Retinal pigment epithelial cell (primary cell): ENCODE results near the gene MUSK.

Experiments used
- DNase-seq: peaks from one replicate; pipeline ENCODE4 v3.0.0-alpha.2; 2010; ENCODE audit warnings: low read depth
- H3K4me3 ChIP-seq: 2 replicates; pipeline ENCODE4 v1.5.1; 2011; ENCODE audit warnings: mild to moderate bottlenecking, low read length, control low read depth, moderate library complexity
- TF ChIP-seq, protein P1 (sequence below): conservative IDR thresholded peaks from 2 replicates; pipeline ENCODE4 v1.5.1; 2011; ENCODE audit warnings: low read depth, low read length, control low read depth, inconsistent platforms

Gene MUSK

DNA sequence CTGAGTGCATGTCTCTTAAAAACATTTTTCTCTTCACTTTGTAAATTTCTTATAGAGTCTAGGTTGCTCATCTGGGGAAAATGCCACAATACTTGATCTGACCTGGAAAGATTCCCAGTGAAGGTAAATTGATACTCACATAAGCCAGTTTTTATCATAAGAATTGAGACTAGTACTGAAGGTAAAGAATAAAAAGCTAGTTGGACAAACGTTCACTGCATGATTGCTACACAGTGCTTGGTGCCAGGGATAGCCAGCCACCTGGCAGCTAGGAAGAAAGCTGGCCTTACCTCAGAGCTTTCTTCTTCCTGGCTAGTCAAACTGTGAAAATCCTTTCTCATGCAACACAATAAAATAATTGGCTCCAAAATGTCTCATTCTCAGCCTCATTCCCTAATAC is 77.1 kb downstream of the MUSK start:
- H3K4me3 ChIP-seq: no peak overlapping the region
- TF ChIP-seq, protein P1, sequence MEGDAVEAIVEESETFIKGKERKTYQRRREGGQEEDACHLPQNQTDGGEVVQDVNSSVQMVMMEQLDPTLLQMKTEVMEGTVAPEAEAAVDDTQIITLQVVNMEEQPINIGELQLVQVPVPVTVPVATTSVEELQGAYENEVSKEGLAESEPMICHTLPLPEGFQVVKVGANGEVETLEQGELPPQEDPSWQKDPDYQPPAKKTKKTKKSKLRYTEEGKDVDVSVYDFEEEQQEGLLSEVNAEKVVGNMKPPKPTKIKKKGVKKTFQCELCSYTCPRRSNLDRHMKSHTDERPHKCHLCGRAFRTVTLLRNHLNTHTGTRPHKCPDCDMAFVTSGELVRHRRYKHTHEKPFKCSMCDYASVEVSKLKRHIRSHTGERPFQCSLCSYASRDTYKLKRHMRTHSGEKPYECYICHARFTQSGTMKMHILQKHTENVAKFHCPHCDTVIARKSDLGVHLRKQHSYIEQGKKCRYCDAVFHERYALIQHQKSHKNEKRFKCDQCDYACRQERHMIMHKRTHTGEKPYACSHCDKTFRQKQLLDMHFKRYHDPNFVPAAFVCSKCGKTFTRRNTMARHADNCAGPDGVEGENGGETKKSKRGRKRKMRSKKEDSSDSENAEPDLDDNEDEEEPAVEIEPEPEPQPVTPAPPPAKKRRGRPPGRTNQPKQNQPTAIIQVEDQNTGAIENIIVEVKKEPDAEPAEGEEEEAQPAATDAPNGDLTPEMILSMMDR: no peak
- DNase-seq: no peak

DNA sequence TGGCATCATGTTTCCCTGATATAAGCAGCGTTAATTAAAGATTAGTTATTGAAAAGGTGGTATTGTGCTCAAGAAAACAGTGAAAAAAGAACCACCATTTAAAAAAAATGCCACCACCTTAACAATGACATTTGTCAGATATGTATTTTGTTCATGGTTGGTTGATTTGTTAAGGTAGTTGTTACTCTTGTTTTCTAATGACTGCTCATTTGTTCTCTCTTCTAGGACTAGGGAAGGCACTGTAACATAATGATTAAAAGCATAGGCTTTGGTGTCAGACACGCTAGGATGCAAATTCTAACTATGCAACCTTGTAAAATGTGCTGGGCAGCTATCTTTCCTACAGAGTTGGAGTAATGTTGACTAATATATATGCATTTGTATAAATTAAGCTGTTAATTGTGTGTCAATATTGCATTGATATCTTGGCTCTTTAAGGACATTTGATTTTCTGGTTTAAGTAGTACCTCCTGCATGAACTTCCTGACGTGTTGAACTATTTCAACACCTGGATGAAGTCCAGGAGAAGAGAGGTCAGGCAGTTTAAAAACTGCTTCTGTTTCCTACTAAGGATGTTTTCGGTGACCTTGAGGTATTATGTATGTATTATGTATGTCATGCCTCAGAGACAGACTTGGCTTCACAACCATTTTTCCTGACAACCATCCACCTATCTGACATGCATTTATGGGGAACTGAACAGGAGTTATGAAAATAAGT is 77.8 kb downstream of the MUSK start:
- TF ChIP-seq, protein P1: no peak
- no peak overlapping the region for H3K4me3 ChIP-seq
- no peak for DNase-seq

DNA sequence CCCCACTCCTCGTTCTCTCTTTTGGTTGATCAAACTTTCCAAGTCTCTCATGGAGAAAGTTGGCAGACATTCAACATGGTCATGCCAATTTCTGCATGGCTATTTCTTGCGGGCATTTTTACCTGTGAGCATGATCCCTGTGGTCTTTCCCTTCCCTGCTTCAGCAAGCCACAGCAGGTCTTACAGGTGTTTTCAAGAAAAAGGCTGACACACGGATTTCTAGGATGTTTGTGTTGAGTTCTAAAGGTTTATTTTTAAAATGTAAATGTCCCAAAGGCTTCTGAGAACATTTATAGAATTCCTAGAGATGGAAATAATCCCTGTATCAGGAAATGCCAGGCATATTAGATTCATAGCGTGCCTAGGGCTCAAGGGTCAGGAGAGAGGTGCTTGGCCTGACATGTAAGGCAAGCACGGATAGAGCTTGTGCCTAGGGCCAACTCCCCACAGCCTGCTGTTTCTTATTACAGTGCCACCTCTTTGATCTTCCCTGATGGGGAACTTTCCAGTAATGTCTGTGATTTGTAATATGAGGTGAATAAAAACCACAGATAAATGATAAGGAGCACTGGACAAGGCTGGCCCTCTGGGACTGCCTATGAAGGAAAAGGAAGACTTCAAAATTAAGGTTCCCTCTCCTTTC is 79.8 kb downstream of the MUSK start:
- no peak overlapping the region for H3K4me3 ChIP-seq
- TF ChIP-seq, protein P1: no peak
- DNase-seq: no peak

DNA sequence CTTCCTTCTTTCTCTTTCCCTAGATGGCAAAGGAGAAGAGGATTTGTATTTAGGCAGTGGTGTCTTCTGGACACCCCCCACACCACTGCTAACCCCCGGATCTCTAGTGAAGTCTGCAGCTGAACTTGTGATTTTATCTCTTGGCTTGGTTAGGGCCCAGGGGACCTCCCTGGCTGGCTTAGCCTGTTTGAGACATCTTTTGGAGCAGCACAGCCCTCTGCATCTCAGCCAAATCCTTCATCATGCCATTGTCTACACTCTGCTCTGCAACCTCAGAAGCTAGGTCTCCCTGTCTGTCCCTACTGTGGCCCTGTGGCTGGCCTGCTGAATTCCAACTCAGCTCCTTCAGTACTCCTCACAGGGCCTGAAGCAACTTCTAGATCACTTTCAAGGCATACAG is 81.7 kb downstream of the MUSK start:
- TF ChIP-seq, protein P1: no peak
- DNase-seq: no peak
- no peak overlapping the region for H3K4me3 ChIP-seq

DNA sequence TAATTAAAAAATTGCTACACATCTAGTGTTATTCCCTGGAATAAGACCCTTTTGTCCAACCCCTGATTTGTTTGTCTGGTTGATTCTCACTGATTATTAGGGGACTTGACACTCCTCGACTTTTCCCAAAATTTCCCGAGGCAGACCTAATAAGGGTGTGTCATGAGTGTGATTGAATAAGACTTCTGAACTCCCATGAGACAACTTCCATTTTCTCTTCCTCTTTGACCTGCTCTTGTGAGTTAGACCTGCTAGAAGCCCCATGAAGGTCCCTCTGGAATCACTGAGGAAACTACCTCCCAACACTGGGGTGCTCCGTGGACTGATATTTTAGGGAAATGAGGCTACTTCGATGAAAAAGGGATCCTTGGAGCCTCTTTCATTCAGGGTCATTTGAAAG is 83.4 kb downstream of the MUSK start:
- TF ChIP-seq, protein P1: no peak
- DNase-seq: no peak
- no peak overlapping the region for H3K4me3 ChIP-seq

DNA sequence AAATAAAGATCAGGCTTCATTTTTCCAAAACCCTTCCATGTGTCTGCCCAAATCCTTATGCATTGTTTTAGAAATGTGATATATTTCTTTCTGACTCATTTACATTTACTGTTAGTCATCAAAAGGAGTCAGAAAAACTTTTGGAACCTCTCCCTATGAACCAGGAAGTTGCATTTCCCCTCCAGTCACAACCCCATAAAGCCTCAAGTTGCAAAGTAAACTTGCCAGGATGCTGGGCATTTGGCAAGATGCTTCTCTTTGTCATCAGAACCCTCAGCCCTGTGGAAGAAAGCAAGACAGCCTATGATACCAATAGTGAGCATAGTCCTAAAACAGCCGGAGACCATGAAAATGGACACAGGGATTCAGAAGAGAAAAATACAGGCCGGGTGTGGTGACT is 84.2 kb downstream of the MUSK start:
- H3K4me3 ChIP-seq: no peak overlapping the region
- TF ChIP-seq, protein P1: no peak
- no peak for DNase-seq

DNA sequence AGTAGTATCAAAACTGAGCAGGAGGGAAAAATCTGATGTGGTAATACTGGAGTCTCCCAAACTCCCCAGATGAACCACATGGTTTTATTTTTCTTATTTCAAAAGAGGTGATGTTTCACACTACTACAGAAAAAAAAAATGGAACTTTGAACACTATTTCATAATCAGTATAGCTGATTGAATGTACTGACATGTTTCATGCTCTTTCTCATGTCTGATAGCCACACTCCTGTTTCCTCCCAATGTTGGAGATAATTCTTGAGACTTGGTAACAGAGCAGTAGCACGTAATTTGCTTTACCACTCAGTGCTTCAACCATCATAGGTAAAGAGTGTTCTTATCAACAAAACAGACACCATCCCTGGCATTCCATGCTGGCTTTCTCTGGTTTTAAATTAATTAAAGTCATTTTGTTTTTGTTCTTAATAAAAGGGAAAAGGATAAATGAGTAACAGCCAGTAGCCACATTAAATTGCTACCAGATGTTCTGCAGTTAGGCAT is 85.2 kb downstream of the MUSK start:
- TF ChIP-seq, protein P1: no peak
- H3K4me3 ChIP-seq: no peak overlapping the region
- no peak for DNase-seq
